Medulla oblongata (tissue), 1 donor: ENCODE data around the gene PMFBP1.

ENCODE experiments used
- DNase-seq: peaks from one replicate; pipeline ENCODE4 v3.0.0-alpha.2; 2015; ENCODE audit errors: extremely low spot score

The PMFBP1 gene

GRCh38 chr16:72189865-72190371 is 18.0 kb upstream of the PMFBP1 start:
- DNase-seq = no peak

GRCh38 chr16:72188541-72188940 is 16.6 kb upstream of the PMFBP1 start:
- DNase-seq = no peak

- no peak for DNase-seq
These were observed 15.6 kb upstream of the PMFBP1 start for GRCh38 chr16:72187551-72187950.

- no peak for DNase-seq
These were observed 11.0 kb upstream of the PMFBP1 start for GRCh38 chr16:72182976-72183375.

GRCh38 chr16:72179204-72179970 is 7.4 kb upstream of the PMFBP1 start:
- no peak for DNase-seq

GRCh38 chr16:72174726-72175125 is 2.8 kb upstream of the PMFBP1 start:
- DNase-seq = no peak

- DNase-seq = no peak
These were observed 2.0 kb upstream of the PMFBP1 start for GRCh38 chr16:72173997-72174396.

GRCh38 chr16:72171236-72171635 is 719 bp downstream of the PMFBP1 start:
- DNase-seq = no peak

- no peak for DNase-seq
These were observed 2.2 kb downstream of the PMFBP1 start for GRCh38 chr16:72169708-72170107.

- no peak for DNase-seq
These were observed 3.6 kb downstream of the PMFBP1 start for GRCh38 chr16:72168365-72168764.

- no peak for DNase-seq
These were observed 4.9 kb downstream of the PMFBP1 start for GRCh38 chr16:72166954-72167561.

GRCh38 chr16:72166151-72166550 is 5.8 kb downstream of the PMFBP1 start:
- DNase-seq = no peak

- no peak for DNase-seq
These were observed 7.3 kb downstream of the PMFBP1 start for GRCh38 chr16:72164691-72165090.

- no peak for DNase-seq
These were observed 9.8 kb downstream of the PMFBP1 start for GRCh38 chr16:72162105-72162692.

- DNase-seq = no peak
These were observed 12.2 kb downstream of the PMFBP1 start for GRCh38 chr16:72159801-72160200.

- no peak for DNase-seq
These were observed 12.6 kb downstream of the PMFBP1 start for GRCh38 chr16:72159386-72159785.

GRCh38 chr16:72149676-72150464 is 22.1 kb downstream of the PMFBP1 start:
- DNase-seq = no peak

GRCh38 chr16:72142476-72142875 is 29.5 kb downstream of the PMFBP1 start:
- no peak for DNase-seq

GRCh38 chr16:72139908-72140307 is 32.0 kb downstream of the PMFBP1 start:
- no peak for DNase-seq

GRCh38 chr16:72138064-72138572 is 33.8 kb downstream of the PMFBP1 start:
- DNase-seq = no peak

- no peak for DNase-seq
These were observed 34.4 kb downstream of the PMFBP1 start for GRCh38 chr16:72137380-72138063.
